DOHH2 (cell line): ENCODE data around the gene ZBTB45.

Experiments used
- H3F3A ChIP-seq: fragments of 200-600 bp; sonication (generic), shearing (Covaris generic); 2 replicates; pipeline ENCODE4 v1.6.0; 2016; ENCODE audit warnings: antibody characterized with exemption, mild to moderate bottlenecking; ENCODE audit not compliant: control insufficient read depth, insufficient read depth
- H3K27ac ChIP-seq: fragments of 200-600 bp; sonication (generic); 2 replicates; pipeline ENCODE4 v1.5.1; 2014; ENCODE audit warnings: low read depth, mild to moderate bottlenecking, low read length, moderate library complexity
- H3K27me3 ChIP-seq: fragments of 200-600 bp; sonication (generic); 2 replicates; pipeline ENCODE4 v1.6.1; 2014; ENCODE audit warnings: mild to moderate bottlenecking, low read length, mixed read lengths; ENCODE audit not compliant: control insufficient read depth
- H3K36me3 ChIP-seq: fragments of 200-600 bp; sonication (generic); 2 replicates; pipeline ENCODE4 v1.6.1; 2014; ENCODE audit warnings: mild to moderate bottlenecking, low read length, moderate library complexity, mixed read lengths; ENCODE audit not compliant: control insufficient read depth
- H3K4me1 ChIP-seq: fragments of 200-600 bp; sonication (generic); 2 replicates; pipeline ENCODE4 v1.6.1; 2014; ENCODE audit warnings: mild to moderate bottlenecking, low read length, mixed read lengths; ENCODE audit not compliant: control insufficient read depth
- H3K4me2 ChIP-seq: fragments of 200-600 bp; sonication (generic); 2 replicates; pipeline ENCODE4 v1.6.0; 2014; ENCODE audit warnings: mild to moderate bottlenecking, low read length, moderate library complexity
- H3K4me3 ChIP-seq: fragments of 200-600 bp; sonication (generic); 2 replicates; pipeline ENCODE4 v1.5.1; 2014; ENCODE audit warnings: mild to moderate bottlenecking, low read length, mixed read lengths
- H3K79me2 ChIP-seq: fragments of 200-600 bp; sonication (generic); 2 replicates; pipeline ENCODE4 v1.6.1; 2014; ENCODE audit warnings: mild to moderate bottlenecking, low read length, mixed read lengths; ENCODE audit not compliant: control insufficient read depth
- H3K9me2 ChIP-seq: fragments of 200-600 bp; sonication (generic); replicated peaks from 2 replicates; pipeline ENCODE4 v1.6.1; 2014; ENCODE audit warnings: mild to moderate bottlenecking, low read length, mixed read lengths; ENCODE audit not compliant: control insufficient read depth
- H3K9me3 ChIP-seq: fragments of 200-600 bp; sonication (generic); 2 replicates; pipeline ENCODE4 v1.6.1; 2014; ENCODE audit warnings: antibody characterized with exemption, low read length, mixed read lengths; ENCODE audit not compliant: control insufficient read depth, insufficient read depth
- H4K20me1 ChIP-seq: fragments of 200-600 bp; sonication (generic); 2 replicates; pipeline ENCODE4 v1.6.0; 2014; ENCODE audit warnings: low read depth, mild to moderate bottlenecking, antibody characterized with exemption, low read length, moderate library complexity; ENCODE audit not compliant: control insufficient read depth, insufficient read depth
- EZH2phosphoT487 ChIP-seq: fragments of 200-600 bp; sonication (generic); IDR thresholded peaks from 2 replicates; pipeline ENCODE4 v1.6.1; 2017; ENCODE audit warnings: borderline replicate concordance, mild to moderate bottlenecking, antibody characterized with exemption, low read length, moderate library complexity, mixed read lengths
- TF ChIP-seq, protein P1 (sequence below): fragments of 200-600 bp; sonication (generic); IDR thresholded peaks from one replicate; pipeline ENCODE4 v1.5.1; 2014; ENCODE audit warnings: antibody characterized with exemption, mild to moderate bottlenecking, low read depth, low read length; ENCODE audit not compliant: poor library complexity, severe bottlenecking

ZBTB45 gene

DNA sequence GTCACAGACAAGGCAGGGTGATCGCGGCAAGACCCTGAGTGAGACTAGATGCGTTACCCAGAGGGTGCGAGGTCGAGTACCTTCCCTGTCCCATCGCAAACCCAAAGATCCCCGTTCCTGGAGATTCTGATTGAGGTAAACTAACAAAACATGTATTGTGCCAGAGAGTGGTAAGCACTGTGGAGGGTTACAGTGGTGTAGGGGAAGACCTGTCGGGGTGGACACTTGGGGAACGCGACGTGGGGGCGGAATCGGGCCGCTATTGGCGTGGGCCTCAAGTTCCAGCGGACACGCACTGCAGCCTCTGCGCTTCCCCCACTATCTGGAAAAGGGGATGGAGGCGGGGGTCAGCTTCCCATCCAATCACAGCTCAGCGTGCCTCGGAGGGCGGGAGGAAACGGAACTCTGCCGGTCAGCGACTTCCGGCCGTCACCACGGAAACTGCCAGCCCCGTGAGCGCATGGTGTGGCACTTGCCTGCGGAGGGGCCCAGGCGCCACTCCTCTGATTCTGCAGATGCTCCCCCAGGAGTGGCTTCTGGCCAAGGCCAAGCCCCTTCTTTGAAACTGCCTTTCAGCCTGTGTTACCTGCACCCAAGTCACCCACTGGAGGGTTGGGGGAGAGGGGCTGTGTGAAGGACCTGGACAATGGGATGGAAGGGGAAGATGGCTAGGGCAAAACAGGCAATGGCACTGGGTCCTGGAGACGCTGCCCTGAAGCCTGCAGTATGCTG lies 39.8 kb upstream of the ZBTB45 start:
- Histone ChIP-seq H3K79me2 (peaks cover 45% of the 10 kb centered on the region), H3K36me3 (peaks cover 36% of the 10 kb centered on the region), H3K4me2 (peak overlapping the region; percentile 95), H3K4me3 (peak overlapping the region; percentile 92), H4K20me1 (no peaks in the 10 kb centered on the region), H3K9me3 (no peaks in the 10 kb centered on the region), H3K27ac (peak overlapping the region; percentile 91), H3K4me1 (peaks cover 74% of the 10 kb centered on the region), H3F3A (peaks cover 38% of the 10 kb centered on the region), H3K27me3 (0 out of 2 replicates have a peak, but pooled peaks cover 2% of the 10 kb centered on the region), H3K9me2 (no peaks in the 10 kb centered on the region)
- TF ChIP-seq, protein P1, sequence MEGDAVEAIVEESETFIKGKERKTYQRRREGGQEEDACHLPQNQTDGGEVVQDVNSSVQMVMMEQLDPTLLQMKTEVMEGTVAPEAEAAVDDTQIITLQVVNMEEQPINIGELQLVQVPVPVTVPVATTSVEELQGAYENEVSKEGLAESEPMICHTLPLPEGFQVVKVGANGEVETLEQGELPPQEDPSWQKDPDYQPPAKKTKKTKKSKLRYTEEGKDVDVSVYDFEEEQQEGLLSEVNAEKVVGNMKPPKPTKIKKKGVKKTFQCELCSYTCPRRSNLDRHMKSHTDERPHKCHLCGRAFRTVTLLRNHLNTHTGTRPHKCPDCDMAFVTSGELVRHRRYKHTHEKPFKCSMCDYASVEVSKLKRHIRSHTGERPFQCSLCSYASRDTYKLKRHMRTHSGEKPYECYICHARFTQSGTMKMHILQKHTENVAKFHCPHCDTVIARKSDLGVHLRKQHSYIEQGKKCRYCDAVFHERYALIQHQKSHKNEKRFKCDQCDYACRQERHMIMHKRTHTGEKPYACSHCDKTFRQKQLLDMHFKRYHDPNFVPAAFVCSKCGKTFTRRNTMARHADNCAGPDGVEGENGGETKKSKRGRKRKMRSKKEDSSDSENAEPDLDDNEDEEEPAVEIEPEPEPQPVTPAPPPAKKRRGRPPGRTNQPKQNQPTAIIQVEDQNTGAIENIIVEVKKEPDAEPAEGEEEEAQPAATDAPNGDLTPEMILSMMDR: no peak
- TF ChIP-seq EZH2phosphoT487: no peak

DNA sequence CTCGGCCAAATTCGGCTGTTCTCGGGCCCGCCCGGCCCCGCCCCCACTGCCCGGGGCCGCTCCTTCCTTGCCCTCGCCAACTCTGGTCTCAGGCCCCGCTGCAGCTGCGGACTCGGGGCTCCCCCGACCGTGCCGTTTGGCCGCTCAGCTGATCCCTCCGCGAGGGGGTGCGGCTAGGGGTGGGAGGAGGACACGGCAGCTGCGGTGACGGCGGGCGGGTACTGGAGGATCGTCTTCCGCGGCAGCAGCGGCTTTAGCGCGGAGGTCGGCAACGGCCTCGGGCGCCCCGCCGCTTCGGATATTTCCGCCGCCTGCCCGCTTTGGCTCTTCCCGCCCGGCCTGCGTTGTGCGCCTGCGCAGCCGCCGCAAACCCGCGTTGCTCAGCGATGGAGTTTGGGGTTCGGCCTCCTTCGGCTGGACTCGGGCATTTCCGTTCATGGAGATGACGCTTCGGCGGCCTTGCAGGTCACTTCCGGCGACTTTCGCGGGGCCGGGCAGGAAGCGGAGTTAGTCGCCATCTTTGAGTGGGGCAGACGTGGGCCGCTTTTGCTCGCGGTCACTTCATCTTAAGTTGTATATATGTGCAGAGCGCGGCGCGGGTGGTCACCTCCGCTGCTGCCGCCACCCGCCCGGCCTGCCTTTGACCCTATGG lies 39.1 kb upstream of the ZBTB45 start:
- Histone ChIP-seq H3K4me1 (peaks cover 75% of the 10 kb centered on the region), H3K27ac (peak overlapping the region; percentile 91), H3K27me3 (0 out of 2 replicates have a peak, but pooled peaks cover 2% of the 10 kb centered on the region), H3K4me3 (peak overlapping the region; percentile 92), H3K9me3 (no peaks in the 10 kb centered on the region), H3K79me2 (peaks cover 51% of the 10 kb centered on the region), H3K9me2 (no peaks in the 10 kb centered on the region), H3K36me3 (peaks cover 43% of the 10 kb centered on the region), H3K4me2 (peak overlapping the region; percentile 95), H3F3A (peaks cover 38% of the 10 kb centered on the region), H4K20me1 (no peaks in the 10 kb centered on the region)
- TF ChIP-seq, protein P1: no peak
- no peak for TF ChIP-seq EZH2phosphoT487

DNA sequence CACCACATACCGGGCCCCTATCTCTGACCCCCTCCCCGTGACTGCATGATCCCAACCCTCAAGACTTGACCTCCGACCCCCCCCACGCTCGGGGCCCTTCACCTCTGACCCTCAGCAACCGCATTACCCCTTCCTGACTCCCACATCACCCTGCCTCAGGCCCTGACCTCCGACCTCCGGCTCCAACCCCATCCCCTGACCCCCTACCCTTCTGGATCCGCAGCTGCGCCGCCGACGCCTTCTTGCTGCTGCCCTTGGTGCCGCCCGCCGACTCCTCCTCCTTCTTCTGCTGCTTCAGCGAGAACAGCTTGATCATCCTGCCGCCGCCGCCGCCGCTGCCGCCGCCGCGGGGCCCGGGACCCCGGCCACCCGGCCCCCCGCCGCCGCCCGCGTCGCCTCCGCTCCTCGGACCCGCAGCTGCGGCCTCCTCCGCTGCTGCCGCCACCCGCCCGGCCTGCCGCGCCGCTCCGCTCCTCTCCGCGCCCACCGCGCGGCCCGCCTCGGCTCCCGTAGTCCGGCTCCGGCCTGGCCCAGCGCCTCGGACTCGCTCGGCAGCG lies 38.5 kb upstream of the ZBTB45 start, which contains the start of gene UBE2M:
TSS of gene UBE2M (minus strand) at position 546 of the 557 bp plus-strand sequence. CDS start at position 316, 230 bp downstream.
- H3K4me3 ChIP-seq: peak within 1 kb of the TSS; percentile 92
- H3K27me3 ChIP-seq: no peaks in the 10 kb centered on the region
- H3K79me2 ChIP-seq: peaks cover 46% of the 10 kb centered on the region
- peak within 1 kb of the TSS; percentile 91 for H3K27ac ChIP-seq
- peaks cover 74% of the 10 kb centered on the region for H3K4me1 ChIP-seq
- H3K9me3 ChIP-seq: no peaks in the 10 kb centered on the region
- H3F3A ChIP-seq: peaks cover 38% of the 10 kb centered on the region
- H3K36me3 ChIP-seq: peaks cover 47% of the 10 kb centered on the region
- peak within 1 kb of the TSS; percentile 95 for H3K4me2 ChIP-seq
- TF ChIP-seq, protein P1: no peak
- no peak for TF ChIP-seq EZH2phosphoT487
- H4K20me1 ChIP-seq: no peaks in the 10 kb centered on the region
- no peaks in the 10 kb centered on the region for H3K9me2 ChIP-seq
